Cerebellar cortex (tissue), 1 donor: ENCODE data around the gene USO1.
"Not testable (repeated sequence)": the region's sequence is repeated elsewhere in the genome, so short reads cannot be mapped to it uniquely, and the experiment has no call there.

Experiments
- DNase-seq: peaks from one replicate; pipeline ENCODE4 v3.0.0-alpha.2; 2015; ENCODE audit warnings: low spot score

The USO1 gene

GRCh38 chr4:75769036-75769435 lies 44.7 kb downstream of the USO1 start:
- DNase-seq: no peak

- DNase-seq: no peak
Measured at GRCh38 chr4:75771607-75772006, 47.2 kb downstream of the USO1 start.

GRCh38 chr4:75777589-75777988 lies 53.2 kb downstream of the USO1 start:
- no peak for DNase-seq

- DNase-seq: no peak
Measured at GRCh38 chr4:75779105-75779757, 54.9 kb downstream of the USO1 start.

- no peak for DNase-seq
Measured at GRCh38 chr4:75781305-75781704, 56.9 kb downstream of the USO1 start.

- no peak for DNase-seq
Measured at GRCh38 chr4:75786526-75786925, 62.1 kb downstream of the USO1 start.

- no peak for DNase-seq
Measured at GRCh38 chr4:75786938-75787337, 62.6 kb downstream of the USO1 start.

GRCh38 chr4:75790024-75790423 lies 65.6 kb downstream of the USO1 start:
- no peak for DNase-seq

GRCh38 chr4:75800972-75801371 lies 76.6 kb downstream of the USO1 start:
- DNase-seq: no peak

GRCh38 chr4:75806035-75806434 lies 81.7 kb downstream of the USO1 start:
- DNase-seq: not testable (repeated sequence)

- DNase-seq: no peak
Measured at GRCh38 chr4:75817901-75818300, 93.5 kb downstream of the USO1 start.

- DNase-seq: no peak
Measured at GRCh38 chr4:75819121-75819520, 94.7 kb downstream of the USO1 start.

- DNase-seq: no peak
Measured at GRCh38 chr4:75820197-75820596, 95.8 kb downstream of the USO1 start.

- no peak for DNase-seq
Measured at GRCh38 chr4:75820676-75821075, 96.3 kb downstream of the USO1 start.

- DNase-seq: no peak
Measured at GRCh38 chr4:75821216-75821615, 96.8 kb downstream of the USO1 start.

- DNase-seq: no peak
Measured at GRCh38 chr4:75821966-75822365, 97.6 kb downstream of the USO1 start.

GRCh38 chr4:75822416-75822815 lies 98.0 kb downstream of the USO1 start:
- DNase-seq: no peak

- DNase-seq: no peak
Measured at GRCh38 chr4:75823812-75824211, 99.4 kb downstream of the USO1 start.

- no peak for DNase-seq
Measured at GRCh38 chr4:75830906-75831305, 106.5 kb downstream of the USO1 start.

- DNase-seq: no peak
Measured at GRCh38 chr4:75831856-75832405, 107.6 kb downstream of the USO1 start.

- no peak for DNase-seq
Measured at GRCh38 chr4:75834095-75834771, 109.9 kb downstream of the USO1 start.

GRCh38 chr4:75834772-75835154 lies 110.4 kb downstream of the USO1 start:
- DNase-seq: no peak

GRCh38 chr4:75841641-75842520 lies 117.5 kb downstream of the USO1 start:
- DNase-seq: no peak
